OCI-LY3 (cell line): ENCODE results near the gene CAMTA1.

Source experiments
- CTCF ChIP-seq: fragments of 200-600, 300-600 bp; sonication (generic); IDR thresholded peaks from 2 replicates; pipeline ENCODE4 v1.5.1; 2014; ENCODE audit warnings: antibody characterized with exemption, low read length, low read depth
- EZH2phosphoT487 ChIP-seq: fragments of 200-600 bp; shearing (Covaris generic); IDR thresholded peaks from 2 replicates; pipeline ENCODE4 v1.6.1; 2018; ENCODE audit warnings: antibody characterized with exemption, mixed run types, low read depth

GRCh38 chr1:7453038-7453437, 667.8 kb downstream of the CAMTA1 start:
- TF ChIP-seq EZH2phosphoT487: no peak
- no peak for TF ChIP-seq CTCF
